ENCODE results near the gene GSTO2.

Gene GSTO2

DNA sequence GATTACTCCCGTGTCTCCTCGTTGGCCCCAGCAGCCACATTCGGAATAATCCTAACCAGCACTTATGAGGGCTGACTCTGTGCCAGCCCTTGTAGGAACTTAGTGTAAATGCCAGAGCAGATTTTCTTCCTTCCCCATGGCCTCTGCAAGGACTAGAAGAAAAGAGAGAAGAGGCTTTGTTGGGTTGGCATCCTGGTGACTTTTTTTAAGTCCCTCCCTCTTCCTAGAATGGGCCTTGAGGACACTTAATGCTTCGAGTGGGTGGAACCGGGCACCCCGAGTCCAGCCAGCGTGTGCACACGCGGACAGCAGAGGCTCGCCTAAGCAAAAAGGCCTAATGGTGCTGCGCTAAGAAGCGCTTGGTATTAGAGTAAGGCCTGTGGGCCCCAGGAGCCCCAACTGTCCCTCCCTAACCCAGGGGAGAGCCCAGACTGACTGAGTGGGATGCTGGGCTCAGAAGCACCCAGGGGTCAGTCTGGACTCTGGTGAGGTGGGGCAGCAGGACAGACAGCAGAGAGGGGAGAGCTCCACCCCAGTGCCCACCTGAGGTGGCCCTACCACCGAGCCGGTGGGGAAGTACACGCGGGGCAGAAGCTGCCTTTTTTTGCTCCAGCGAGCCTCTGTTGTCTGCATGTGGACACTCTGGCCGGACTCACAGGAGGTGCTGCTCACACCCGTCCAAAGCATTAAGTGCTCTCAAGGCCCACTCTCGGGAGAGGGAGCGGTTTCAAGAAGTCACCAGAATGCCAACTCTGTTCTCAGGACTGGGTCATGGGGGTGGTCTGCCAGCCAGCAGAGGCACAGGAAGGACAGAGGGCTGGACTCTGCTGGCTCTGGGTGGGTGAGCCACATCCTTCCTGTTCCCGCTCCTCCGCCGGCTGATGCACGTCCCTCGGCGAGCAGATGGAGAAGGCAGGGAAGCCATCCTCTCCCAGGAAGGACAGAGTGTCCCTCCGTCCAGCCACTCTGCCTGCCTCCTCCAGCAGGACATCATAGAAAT lies 56.8 kb downstream of the GSTO2 start:
- H3K4me3 ChIP-seq (ENCODE audit: low read depth, low read length): no peak overlapping the region
- peak; percentile 34 for DNase-seq (ENCODE audit: low read depth)
- TF ChIP-seq, protein P1, sequence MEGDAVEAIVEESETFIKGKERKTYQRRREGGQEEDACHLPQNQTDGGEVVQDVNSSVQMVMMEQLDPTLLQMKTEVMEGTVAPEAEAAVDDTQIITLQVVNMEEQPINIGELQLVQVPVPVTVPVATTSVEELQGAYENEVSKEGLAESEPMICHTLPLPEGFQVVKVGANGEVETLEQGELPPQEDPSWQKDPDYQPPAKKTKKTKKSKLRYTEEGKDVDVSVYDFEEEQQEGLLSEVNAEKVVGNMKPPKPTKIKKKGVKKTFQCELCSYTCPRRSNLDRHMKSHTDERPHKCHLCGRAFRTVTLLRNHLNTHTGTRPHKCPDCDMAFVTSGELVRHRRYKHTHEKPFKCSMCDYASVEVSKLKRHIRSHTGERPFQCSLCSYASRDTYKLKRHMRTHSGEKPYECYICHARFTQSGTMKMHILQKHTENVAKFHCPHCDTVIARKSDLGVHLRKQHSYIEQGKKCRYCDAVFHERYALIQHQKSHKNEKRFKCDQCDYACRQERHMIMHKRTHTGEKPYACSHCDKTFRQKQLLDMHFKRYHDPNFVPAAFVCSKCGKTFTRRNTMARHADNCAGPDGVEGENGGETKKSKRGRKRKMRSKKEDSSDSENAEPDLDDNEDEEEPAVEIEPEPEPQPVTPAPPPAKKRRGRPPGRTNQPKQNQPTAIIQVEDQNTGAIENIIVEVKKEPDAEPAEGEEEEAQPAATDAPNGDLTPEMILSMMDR (conservative IDR thresholded peaks at IDR 0.05; ENCODE audit: low read depth, low read length): no peak

DNA sequence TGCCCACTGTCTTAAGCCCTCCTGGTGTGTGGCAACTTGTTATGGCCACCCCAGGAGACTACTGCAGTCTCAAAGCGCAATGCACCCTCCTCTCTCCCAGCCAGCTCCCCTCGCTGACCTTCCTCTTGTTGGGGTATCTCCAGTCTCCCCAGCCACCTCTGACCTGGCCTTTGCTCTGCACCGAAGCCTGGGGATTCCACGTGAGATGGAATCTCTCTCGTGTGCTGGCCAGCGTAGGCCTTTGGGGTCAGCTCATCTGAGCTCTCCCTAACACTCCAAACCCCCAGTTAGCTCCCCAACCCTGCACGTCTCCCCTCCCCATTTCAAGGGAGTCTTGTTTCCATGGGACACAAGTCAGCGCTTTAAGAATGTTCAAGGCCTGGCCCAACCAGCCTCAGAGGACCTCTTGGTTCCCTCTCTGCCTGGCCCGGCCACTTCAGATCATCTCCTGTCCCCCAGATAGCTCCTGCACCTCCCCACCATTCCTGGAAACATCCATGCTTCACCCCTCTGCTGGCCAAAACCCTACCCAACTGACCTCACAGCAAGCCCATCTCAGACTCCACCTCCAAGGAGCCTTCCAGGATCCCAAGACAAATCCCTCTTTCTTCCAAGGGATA lies 58.1 kb downstream of the GSTO2 start:
- H3K4me3 ChIP-seq (ENCODE audit: low read depth, low read length): no peak overlapping the region
- TF ChIP-seq, protein P1 (conservative IDR thresholded peaks at IDR 0.05; ENCODE audit: low read depth, low read length): no peak
- peak; percentile 21 for DNase-seq (ENCODE audit: low read depth)

DNA sequence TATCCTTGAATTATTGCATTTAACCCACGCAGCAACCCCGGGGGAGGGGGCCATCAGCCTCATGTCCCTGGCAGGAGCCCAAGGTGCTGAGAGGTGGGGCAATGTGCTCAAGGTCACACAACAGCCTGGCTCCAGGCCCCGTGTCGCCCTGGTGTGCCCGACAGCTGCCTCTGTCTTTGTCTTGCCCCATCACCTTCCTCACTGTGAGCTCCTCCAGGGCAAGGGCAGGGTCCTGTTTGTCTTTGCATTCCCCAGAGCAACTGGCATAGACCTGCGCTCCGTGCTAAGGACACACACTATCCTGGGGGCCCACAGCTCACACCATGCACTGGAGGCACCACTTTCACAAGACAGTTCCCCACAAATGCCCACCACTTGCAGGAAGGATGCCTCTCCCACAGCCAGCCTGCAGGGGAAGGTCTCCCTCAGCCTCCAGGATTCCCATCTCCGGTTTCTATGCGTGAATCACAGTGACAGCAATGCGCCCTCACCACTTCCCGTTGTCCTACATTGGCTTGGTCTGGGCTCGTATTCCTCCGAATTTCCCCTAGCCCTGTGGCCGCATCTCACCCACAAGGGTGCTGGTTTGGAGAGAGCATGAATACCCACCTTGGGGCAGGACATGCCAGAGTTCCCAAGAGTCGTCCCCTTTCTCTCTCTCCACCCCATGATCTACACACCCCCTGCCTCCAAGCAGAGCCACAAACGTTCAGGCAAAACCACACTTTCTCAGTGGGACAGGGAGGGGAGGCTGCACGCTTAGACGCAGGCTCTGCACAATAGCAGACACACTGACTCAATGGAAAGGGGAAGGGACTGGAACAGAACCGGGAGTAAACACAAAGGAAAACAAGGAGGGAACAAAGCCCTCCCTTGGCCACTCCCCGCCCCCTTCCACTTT lies 59.0 kb downstream of the GSTO2 start:
- DNase-seq (ENCODE audit: low read depth): peak; percentile 80
- TF ChIP-seq, protein P1 (conservative IDR thresholded peaks at IDR 0.05; ENCODE audit: low read depth, low read length): peak; percentile 26
- peak overlapping the region; percentile 43 for H3K4me3 ChIP-seq (ENCODE audit: low read depth, low read length)

DNA sequence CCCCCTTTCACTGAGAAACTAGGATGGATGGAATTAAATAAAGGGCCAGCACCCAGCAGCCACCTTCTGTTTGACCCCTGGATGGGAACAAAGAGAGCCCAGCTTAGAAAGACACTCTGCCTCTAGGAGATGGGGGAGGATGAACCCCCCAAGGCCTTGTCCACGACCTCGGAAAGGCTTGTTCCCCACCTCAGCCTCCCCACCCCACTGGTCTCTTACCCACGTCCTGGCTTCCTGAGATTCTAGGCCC lies 59.6 kb downstream of the GSTO2 start:
- no peak for DNase-seq (ENCODE audit: low read depth)
- peak overlapping the region; percentile 43 for H3K4me3 ChIP-seq (ENCODE audit: low read depth, low read length)
- TF ChIP-seq, protein P1 (conservative IDR thresholded peaks at IDR 0.05; ENCODE audit: low read depth, low read length): no peak

DNA sequence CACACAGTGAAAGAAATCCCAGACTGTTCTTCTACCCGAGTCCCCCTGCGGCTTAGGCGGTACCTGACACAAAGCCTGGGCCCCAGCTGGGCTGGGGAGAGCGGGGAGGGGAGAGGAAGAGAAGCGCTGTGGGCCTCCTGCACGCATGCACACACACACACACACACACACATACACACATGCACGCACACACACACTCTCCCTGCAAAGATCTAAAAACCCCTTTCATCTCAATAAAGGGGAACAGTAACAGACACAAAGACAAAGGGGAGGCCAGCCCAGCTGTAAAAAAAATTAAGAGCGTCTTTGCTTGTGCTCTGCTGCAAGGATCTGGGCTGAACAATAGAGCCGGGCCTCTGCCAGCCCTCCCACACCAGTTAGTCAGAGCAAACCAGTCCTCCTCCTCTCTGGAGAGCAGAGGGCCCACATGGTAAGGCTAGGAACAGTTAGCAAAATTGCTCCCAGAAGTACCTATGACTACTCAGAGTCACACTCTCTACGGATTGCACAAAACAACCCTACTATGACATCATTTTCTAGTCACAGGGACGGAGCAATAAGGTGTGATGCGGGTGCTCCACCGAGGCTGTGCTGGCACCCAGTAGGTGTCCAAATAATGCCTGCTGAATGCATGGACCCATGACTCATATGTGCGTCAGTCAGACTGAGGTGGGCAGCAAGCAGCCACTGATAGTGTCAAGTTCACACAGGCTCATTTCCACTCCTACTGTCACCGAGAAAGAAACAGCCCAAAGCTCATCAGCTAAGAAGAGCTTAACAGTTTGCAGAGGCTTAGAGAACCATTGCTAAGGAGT lies 60.1 kb downstream of the GSTO2 start:
- TF ChIP-seq, protein P1 (conservative IDR thresholded peaks at IDR 0.05; ENCODE audit: low read depth, low read length): no peak
- H3K4me3 ChIP-seq (ENCODE audit: low read depth, low read length): peak overlapping the region; percentile 43
- DNase-seq (ENCODE audit: low read depth): peak; percentile 90

DNA sequence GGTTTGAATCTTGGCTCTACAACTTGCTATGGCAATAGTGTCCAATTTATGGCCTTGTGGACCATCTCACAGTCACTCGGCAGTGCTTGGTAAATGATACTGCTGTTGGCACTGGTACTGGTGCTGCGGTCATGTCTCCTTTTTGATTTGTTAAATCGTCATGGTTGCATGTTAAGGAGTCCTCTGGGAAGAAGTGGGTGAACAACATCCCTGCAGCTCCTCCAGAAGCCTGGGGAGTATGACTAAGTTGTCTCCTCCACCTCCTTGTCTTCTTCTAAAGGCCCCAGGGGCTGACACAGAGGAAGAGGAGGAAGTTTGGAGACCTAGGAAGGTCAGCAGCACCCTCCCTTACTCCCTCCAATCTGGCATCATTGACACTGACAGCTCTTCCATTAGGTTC lies 60.8 kb downstream of the GSTO2 start:
- DNase-seq (ENCODE audit: low read depth): peak; percentile 70
- no peak overlapping the region for H3K4me3 ChIP-seq (ENCODE audit: low read depth, low read length)
- TF ChIP-seq, protein P1 (conservative IDR thresholded peaks at IDR 0.05; ENCODE audit: low read depth, low read length): no peak

All from choroid plexus epithelial cell (primary cell).